Trophoblast cell (in vitro differentiated cells and primary cell): ENCODE results near the gene MCCC1.

Experiments
- DNase-seq, 2 donors: peaks; one replicate each; pipeline ENCODE4 v3.0.0-alpha.2; 2016
- H2AFZ ChIP-seq: 2 replicates; pipeline ENCODE4 v1.6.1; 2013; ENCODE audit warnings: low read length, moderate library complexity, mild to moderate bottlenecking; ENCODE audit not compliant: insufficient read depth, poor library complexity
- H2AK5ac ChIP-seq: 2 replicates; pipeline ENCODE4 v1.6.1; 2013; ENCODE audit warnings: mild to moderate bottlenecking, low read length
- H2BK120ac ChIP-seq: 2 replicates; pipeline ENCODE4 v1.6.1; 2013; ENCODE audit warnings: low read length, mild to moderate bottlenecking, moderate library complexity; ENCODE audit not compliant: insufficient read depth, poor library complexity
- H2BK12ac ChIP-seq: 2 replicates; pipeline ENCODE4 v1.6.1; 2013; ENCODE audit warnings: mild to moderate bottlenecking, low read length, moderate library complexity
- H2BK5ac ChIP-seq: 2 replicates; pipeline ENCODE4 v1.6.1; 2013; ENCODE audit warnings: low read length, low read depth, moderate library complexity, mild to moderate bottlenecking; ENCODE audit not compliant: poor library complexity
- H3K14ac ChIP-seq: 2 replicates; pipeline ENCODE4 v1.6.1; 2013; ENCODE audit warnings: mild to moderate bottlenecking, low read length
- H3K18ac ChIP-seq: 2 replicates; pipeline ENCODE4 v1.6.1; 2013; ENCODE audit warnings: mild to moderate bottlenecking, low read length
- H3K23ac ChIP-seq: 2 replicates; pipeline ENCODE4 v1.6.1; 2013; ENCODE audit warnings: low read length
- H3K27ac ChIP-seq: 2 replicates; pipeline ENCODE4 v1.5.1; 2013; ENCODE audit warnings: low read depth, mild to moderate bottlenecking, inconsistent platforms, low read length, moderate library complexity
- H3K27me3 ChIP-seq: 2 replicates; pipeline ENCODE4 v1.6.1; 2013; ENCODE audit warnings: inconsistent platforms, mild to moderate bottlenecking, low read length, moderate library complexity; ENCODE audit not compliant: insufficient read depth
- H3K36me3 ChIP-seq, 2 experiments: 1 replicate in 1 of 2; 2 replicates in 1 of 2; pipeline ENCODE4 v1.6.1; 2013; ENCODE audit warnings: low read length in 2 of 2, mild to moderate bottlenecking in 2 of 2, moderate library complexity in 1 of 2; ENCODE audit not compliant: insufficient read depth in 2 of 2, control insufficient read depth in 1 of 2
- H3K4ac ChIP-seq: 2 replicates; pipeline ENCODE4 v1.6.1; 2013; ENCODE audit warnings: low read depth, mild to moderate bottlenecking, low read length, moderate library complexity
- H3K4me1 ChIP-seq, 2 experiments: 1 replicate in 1 of 2; 2 replicates in 1 of 2; pipeline ENCODE4 v1.6.1; 2013; ENCODE audit warnings: low read length in 2 of 2, mild to moderate bottlenecking in 2 of 2, moderate library complexity in 1 of 2; ENCODE audit not compliant: insufficient read depth in 2 of 2, control insufficient read depth in 1 of 2
- H3K4me2 ChIP-seq: 2 replicates; pipeline ENCODE4 v1.6.1; 2013; ENCODE audit warnings: inconsistent platforms, mild to moderate bottlenecking, low read length, moderate library complexity
- H3K4me3 ChIP-seq: 2 replicates; pipeline ENCODE4 v1.5.1; 2013; ENCODE audit warnings: mild to moderate bottlenecking, low read depth, low read length, inconsistent platforms
- H3K79me1 ChIP-seq: one replicate; pipeline ENCODE4 v1.6.1; 2013; ENCODE audit warnings: low read length
- H3K79me2 ChIP-seq: 2 replicates; pipeline ENCODE4 v1.6.1; 2013; ENCODE audit warnings: low read length, mild to moderate bottlenecking; ENCODE audit not compliant: control insufficient read depth, insufficient read depth, poor library complexity
- H3K9ac ChIP-seq: 2 replicates; pipeline ENCODE4 v1.6.1; 2013; ENCODE audit warnings: mild to moderate bottlenecking, low read length
- H3K9me3 ChIP-seq: 2 replicates; pipeline ENCODE4 v1.6.1; 2013; ENCODE audit warnings: low read depth, mild to moderate bottlenecking, control low read depth, inconsistent platforms, low read length; ENCODE audit not compliant: insufficient read depth
- H4K12ac ChIP-seq: 2 replicates; pipeline ENCODE4 v1.6.1; 2013; ENCODE audit warnings: low read depth, mild to moderate bottlenecking, low read length, moderate library complexity
- H4K8ac ChIP-seq: 2 replicates; pipeline ENCODE4 v1.6.1; 2013; ENCODE audit warnings: low read depth, mild to moderate bottlenecking, low read length, moderate library complexity
- H4K91ac ChIP-seq: one replicate; pipeline ENCODE4 v1.6.1; 2013; ENCODE audit warnings: low read depth, mild to moderate bottlenecking, low read length, moderate library complexity
- WGBS: extraction: QIAGEN DNeasy Blood & Tissue Kit; methylation state at CpG from one replicate; pipeline ENCODE4 v1.1.7; 2013; ENCODE audit warnings: missing lambda C conversion rate; ENCODE audit not compliant: insufficient read length, insufficient coverage; ENCODE audit errors: extremely low coverage; 5-methylcytosine and 5-hydroxymethylcytosine counted together

MCCC1 gene

GRCh38 chr3:182967218-182968204, 131.8 kb downstream of the MCCC1 start:
- no peaks in the 10 kb centered on the region for H3K27me3 ChIP-seq
- H3K79me1 ChIP-seq, result no peaks in the 10 kb centered on the region
- no peak for DNase-seq
- H2AFZ ChIP-seq, result no peak overlapping the region
- H4K12ac ChIP-seq, result no peak overlapping the region
- H3K4me2 ChIP-seq, result no peak overlapping the region
- H4K91ac ChIP-seq, result no peak overlapping the region
- H3K4me3 ChIP-seq, result no peak overlapping the region
- H3K27ac ChIP-seq, result no peak overlapping the region
- H2AK5ac ChIP-seq, result no peak overlapping the region
- WGBS, result no CpG with 5 or more reads among the region's 6 CpGs
- peaks cover 2% of the 10 kb centered on the region for H3K79me2 ChIP-seq
- H3K4me1 ChIP-seq, result peaks cover 0 to 3% of the 10 kb centered on the region in 2 experiments
- H3K18ac ChIP-seq, result no peak overlapping the region
- no peak overlapping the region for H2BK12ac ChIP-seq
- H3K4ac ChIP-seq, result no peak overlapping the region
- H4K8ac ChIP-seq, result no peak overlapping the region
- no peak overlapping the region for H3K23ac ChIP-seq
- no peak overlapping the region for H3K9ac ChIP-seq
- H3K9me3 ChIP-seq, result no peaks in the 10 kb centered on the region
- H2BK5ac ChIP-seq, result no peak overlapping the region
- peaks cover 0 to 2% of the 10 kb centered on the region in 2 experiments for H3K36me3 ChIP-seq
- no peak overlapping the region for H3K14ac ChIP-seq
- H2BK120ac ChIP-seq, result no peak overlapping the region

DNA sequence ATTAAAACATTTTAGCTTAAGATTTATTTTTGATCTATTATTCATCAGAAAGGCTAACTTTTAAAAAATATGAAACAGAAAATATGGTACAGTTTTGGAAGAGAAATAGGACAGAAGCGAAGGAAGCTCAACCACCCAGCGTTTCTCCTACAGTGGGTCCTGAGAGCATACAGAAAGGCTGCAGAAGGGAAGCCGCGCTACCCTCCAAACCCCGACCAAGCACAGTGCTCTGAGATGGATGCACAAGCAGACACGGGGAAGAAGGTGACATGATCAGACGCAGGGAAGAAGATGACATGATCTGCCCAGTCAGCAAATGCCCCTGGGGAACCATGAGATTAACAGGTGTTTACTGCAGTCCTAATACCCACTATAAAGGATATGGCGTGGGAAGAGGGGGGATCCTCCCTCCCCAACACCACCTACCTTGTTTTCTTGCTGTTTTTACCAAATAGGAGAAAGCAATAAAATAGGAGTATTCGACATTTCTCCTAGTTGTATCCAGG, 133.4 kb downstream of the MCCC1 start:
- H3K9ac ChIP-seq, result no peak overlapping the region
- H3K4ac ChIP-seq, result no peak overlapping the region
- H3K27ac ChIP-seq, result no peak overlapping the region
- peaks cover 0 to 2% of the 10 kb centered on the region in 2 experiments for H3K36me3 ChIP-seq
- no peak overlapping the region for H2BK120ac ChIP-seq
- no peaks in the 10 kb centered on the region for H3K9me3 ChIP-seq
- H2AK5ac ChIP-seq, result no peak overlapping the region
- no peak overlapping the region for H3K18ac ChIP-seq
- H3K27me3 ChIP-seq, result no peaks in the 10 kb centered on the region
- H2AFZ ChIP-seq, result no peak overlapping the region
- WGBS, result no CpG with 5 or more reads among the region's 9 CpGs
- no peak overlapping the region for H3K14ac ChIP-seq
- no peaks in the 10 kb centered on the region for H3K79me1 ChIP-seq
- peaks cover 2% of the 10 kb centered on the region for H3K79me2 ChIP-seq
- H4K91ac ChIP-seq, result no peak overlapping the region
- no peak overlapping the region for H2BK5ac ChIP-seq
- no peak overlapping the region for H3K4me3 ChIP-seq
- no peak for DNase-seq
- no peak overlapping the region for H3K23ac ChIP-seq
- H3K4me1 ChIP-seq, result no peaks in the 10 kb centered on the region
- H3K4me2 ChIP-seq, result no peak overlapping the region
- H4K12ac ChIP-seq, result no peak overlapping the region
- H2BK12ac ChIP-seq, result no peak overlapping the region
- no peak overlapping the region for H4K8ac ChIP-seq
